Testis (tissue), 3 donors: ENCODE results near the gene HAND2. TPM values are rescaled to one million over a fixed set of nuclear protein-coding genes. Genes with fewer than 3 reads are reported as not detected.

Source experiments
- DNase-seq: peaks from one replicate; pipeline ENCODE4 v3.0.0-alpha.2; 2019
- H3K27ac ChIP-seq, 2 donors: fragments of 200-600 bp; sonication (generic); one replicate each; pipeline ENCODE4 v1.5.1; 2019
- H3K27me3 ChIP-seq: fragments of 200-600 bp; sonication (generic); one replicate; pipeline ENCODE4 v1.5.1; 2019
- H3K36me3 ChIP-seq: fragments of 200-600 bp; sonication (generic); one replicate; pipeline ENCODE4 v1.5.1; 2017; ENCODE audit warnings: low read depth; ENCODE audit errors: missing control alignments
- H3K4me1 ChIP-seq: fragments of 200-600 bp; sonication (generic); one replicate; pipeline ENCODE4 v1.5.1; 2019
- H3K4me3 ChIP-seq, 2 donors: fragments of 200-600 bp; sonication (generic); one replicate each; pipeline ENCODE4 v1.5.1; 2017 to 2019
- H3K9me3 ChIP-seq: fragments of 200-600 bp; sonication (generic); one replicate; pipeline ENCODE4 v1.5.1; 2017
- POLR2A ChIP-seq: fragments of 450-650 bp; IDR thresholded peaks from one replicate; pipeline ENCODE4 v1.6.1; 2017; ENCODE audit warnings: antibody characterized with exemption, mild to moderate bottlenecking, moderate library complexity
- WGBS, 2 donors: methylation state at CpG; one replicate each; pipeline ENCODE4 v1.1.5; 2018; 5-methylcytosine and 5-hydroxymethylcytosine counted together
- intact Hi-C: fragments of 100-400 bp; cut with DNase I; formaldehyde crosslinking; loops from one replicate; pipeline ENCODE4 v1.15.1; 2023; ENCODE audit warnings: low total_unique reads
- polyA plus RNA-seq: library from polyadenylated mRNA; stranded (reverse); fragments of 350-450 nt; fragmentation: Illumina TruSeq; extraction: RNeasy Lipid Tissue Mini Kit (QIAGEN cat#74804); gene quantifications from one replicate; pipeline ENCODE4 v1.2.3, GENCODE V29; 2014; ENCODE audit warnings: low read depth, low replicate concordance; ENCODE audit not compliant: insufficient read depth
- total RNA-seq, 2 donors: library from RNA; depleted of rRNA; stranded (reverse); fragments of >200 nt; gene quantifications; one replicate each; pipeline ENCODE4 v1.2.3, GENCODE V29; 2016
- TF ChIP-seq, protein P1 (sequence below), 3 experiments: fragments of 450-650 bp in 2 of 3; fragments of 200-600 bp in 1 of 3; sonication (generic) in 1 of 3; IDR thresholded peaks; one replicate each; pipeline ENCODE4 v1.5.1; 2016 to 2019; ENCODE audit warnings: antibody characterized with exemption in 3 of 3, mild to moderate bottlenecking in 2 of 3, moderate library complexity in 1 of 3

Gene HAND2
- total and polyA plus RNA-seq, 3 donors from 2014 or later, result 3.5 to 12.3 (median 9.4) TPM

DNA sequence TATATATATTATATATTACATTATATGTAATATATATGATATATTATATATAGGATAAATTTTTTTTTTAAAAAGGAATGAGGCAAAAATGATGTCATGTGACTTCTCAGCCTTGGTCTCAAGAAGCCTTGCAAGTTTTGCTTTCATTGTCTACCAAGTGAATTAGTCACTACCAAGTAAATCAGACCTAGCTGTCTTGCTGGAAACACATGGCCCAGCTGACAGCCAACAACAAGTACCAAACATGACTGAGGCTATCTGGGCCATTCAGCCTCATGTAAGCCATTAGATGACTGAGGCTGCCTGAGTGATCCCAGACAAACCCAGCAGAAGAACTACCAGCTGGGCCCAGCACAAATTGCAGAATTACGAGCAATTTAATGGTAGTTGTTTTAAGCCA is 44.9 kb downstream of the HAND2 start:
- Histone ChIP-seq H3K4me3 (no peak overlapping the region), H3K9me3 (no peaks in the 10 kb centered on the region), H3K27me3 (no peaks in the 10 kb centered on the region), H3K27ac (no peak overlapping the region), H3K36me3 (no peaks in the 10 kb centered on the region), H3K4me1 (no peaks in the 10 kb centered on the region)
- WGBS, 2 donors, result 86 to 100% methylated on average over 1 of the region's 1 CpG
- intact Hi-C loops, result no loop called here
- DNase-seq, result no peak
- TF ChIP-seq, protein P1, sequence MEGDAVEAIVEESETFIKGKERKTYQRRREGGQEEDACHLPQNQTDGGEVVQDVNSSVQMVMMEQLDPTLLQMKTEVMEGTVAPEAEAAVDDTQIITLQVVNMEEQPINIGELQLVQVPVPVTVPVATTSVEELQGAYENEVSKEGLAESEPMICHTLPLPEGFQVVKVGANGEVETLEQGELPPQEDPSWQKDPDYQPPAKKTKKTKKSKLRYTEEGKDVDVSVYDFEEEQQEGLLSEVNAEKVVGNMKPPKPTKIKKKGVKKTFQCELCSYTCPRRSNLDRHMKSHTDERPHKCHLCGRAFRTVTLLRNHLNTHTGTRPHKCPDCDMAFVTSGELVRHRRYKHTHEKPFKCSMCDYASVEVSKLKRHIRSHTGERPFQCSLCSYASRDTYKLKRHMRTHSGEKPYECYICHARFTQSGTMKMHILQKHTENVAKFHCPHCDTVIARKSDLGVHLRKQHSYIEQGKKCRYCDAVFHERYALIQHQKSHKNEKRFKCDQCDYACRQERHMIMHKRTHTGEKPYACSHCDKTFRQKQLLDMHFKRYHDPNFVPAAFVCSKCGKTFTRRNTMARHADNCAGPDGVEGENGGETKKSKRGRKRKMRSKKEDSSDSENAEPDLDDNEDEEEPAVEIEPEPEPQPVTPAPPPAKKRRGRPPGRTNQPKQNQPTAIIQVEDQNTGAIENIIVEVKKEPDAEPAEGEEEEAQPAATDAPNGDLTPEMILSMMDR (IDR thresholded peaks at IDR 0.05), result no peak
- no peak for TF ChIP-seq POLR2A

DNA sequence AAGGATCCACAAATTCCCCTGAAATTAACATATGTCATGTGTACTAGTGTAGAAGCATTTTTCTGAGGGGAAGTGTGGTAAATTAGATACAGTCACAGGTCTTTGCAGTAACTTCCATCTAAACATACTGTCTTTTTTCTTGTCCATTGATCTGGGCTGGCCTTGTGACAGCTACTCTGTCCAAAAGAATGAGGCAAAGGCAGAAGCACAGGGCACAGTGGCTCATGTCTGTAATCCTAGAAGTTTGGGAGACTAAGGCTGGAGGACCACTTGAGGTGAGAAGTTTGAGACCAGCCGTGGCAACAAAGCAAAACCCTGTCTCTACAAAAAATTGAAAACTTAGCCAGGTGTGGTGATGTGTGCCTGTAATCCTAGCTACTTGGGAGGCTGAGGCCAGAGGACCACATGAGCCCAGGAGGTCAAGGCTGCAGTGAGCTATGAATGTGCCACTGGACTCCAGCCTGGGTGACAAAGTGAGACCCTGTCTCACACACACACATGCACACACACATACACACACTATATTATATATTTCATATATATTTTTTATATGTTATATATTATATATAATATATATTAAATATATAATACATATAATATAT is 47.6 kb downstream of the HAND2 start:
- TF ChIP-seq, protein P1 (IDR thresholded peaks at IDR 0.05), result no peak
- no peak for TF ChIP-seq POLR2A
- H3K27me3 ChIP-seq, result no peaks in the 10 kb centered on the region
- H3K4me1 ChIP-seq, result no peaks in the 10 kb centered on the region
- H3K9me3 ChIP-seq, result no peaks in the 10 kb centered on the region
- WGBS, 2 donors, result 92 to 100% methylated on average over 1 of the region's 1 CpG
- H3K36me3 ChIP-seq, result no peaks in the 10 kb centered on the region
- no peak overlapping the region for H3K4me3 ChIP-seq
- H3K27ac ChIP-seq, result no peak overlapping the region
- no peak for DNase-seq
- intact Hi-C loops, result no loop called here

- intact Hi-C loops, result no loop called here
- no peaks in the 10 kb centered on the region for H3K4me1 ChIP-seq
- 84 to 95% methylated on average over 4 of the region's 4 CpGs for WGBS, 2 donors
Observed at GRCh38 chr4:173478913-173479283, 51.1 kb downstream of the HAND2 start.

GRCh38 chr4:173478201-173478912 is 51.7 kb downstream of the HAND2 start:
- H3K27ac ChIP-seq, result no peak overlapping the region
- no peak for DNase-seq
- H3K9me3 ChIP-seq, result no peaks in the 10 kb centered on the region
- intact Hi-C loops, result no loop called here
- no peaks in the 10 kb centered on the region for H3K27me3 ChIP-seq
- no peaks in the 10 kb centered on the region for H3K36me3 ChIP-seq
- 69 to 71% methylated on average over 5 of the region's 5 CpGs for WGBS, 2 donors
- no peaks in the 10 kb centered on the region for H3K4me1 ChIP-seq
- H3K4me3 ChIP-seq, result no peak overlapping the region
- TF ChIP-seq, protein P1 (IDR thresholded peaks at IDR 0.05), result no peak
- TF ChIP-seq POLR2A, result no peak

More at GRCh38 chr4:173478913-173479283, 51.1 kb downstream of the HAND2 start:
- Histone ChIP-seq H3K4me3 (no peak overlapping the region), H3K27ac (no peak overlapping the region), H3K27me3 (no peaks in the 10 kb centered on the region), H3K36me3 (no peaks in the 10 kb centered on the region), H3K9me3 (no peaks in the 10 kb centered on the region)
- DNase-seq, result no peak
- TF ChIP-seq, protein P1 (IDR thresholded peaks at IDR 0.05), result no peak
- TF ChIP-seq POLR2A, result no peak

GRCh38 chr4:173477016-173477415 is 53.0 kb downstream of the HAND2 start:
- 53 to 69% methylated on average over 1 of the region's 1 CpG for whole genome bisulfite sequencing, 2 donors
- no peak overlapping the region for H3K4me3 ChIP-seq
- H3K27me3 ChIP-seq, result no peaks in the 10 kb centered on the region
- TF ChIP-seq POLR2A, result no peak
- TF ChIP-seq, protein P1 (IDR thresholded peaks at IDR 0.05), result no peak
- intact Hi-C loops, result no loop called here
- H3K4me1 ChIP-seq, result no peaks in the 10 kb centered on the region
- H3K27ac ChIP-seq, result no peak overlapping the region
- no peaks in the 10 kb centered on the region for H3K36me3 ChIP-seq
- no peaks in the 10 kb centered on the region for H3K9me3 ChIP-seq
- DNase-seq, result no peak
